ENCODE results near the gene MRPL46. TPM values are rescaled to one million over a fixed set of nuclear protein-coding genes. Genes with fewer than 3 reads are reported as not detected.
A peak's percentile ranks its signal among the peaks of the same experiment; 100 is the strongest.

Gene MRPL46
- polyA plus RNA-seq (2013, experiment 1 of 2; ENCODE audit: insufficient read length) = 22.2 TPM
- 20.4 TPM for polyA plus RNA-seq (2013, experiment 2 of 2; ENCODE audit: insufficient read length)

DNA sequence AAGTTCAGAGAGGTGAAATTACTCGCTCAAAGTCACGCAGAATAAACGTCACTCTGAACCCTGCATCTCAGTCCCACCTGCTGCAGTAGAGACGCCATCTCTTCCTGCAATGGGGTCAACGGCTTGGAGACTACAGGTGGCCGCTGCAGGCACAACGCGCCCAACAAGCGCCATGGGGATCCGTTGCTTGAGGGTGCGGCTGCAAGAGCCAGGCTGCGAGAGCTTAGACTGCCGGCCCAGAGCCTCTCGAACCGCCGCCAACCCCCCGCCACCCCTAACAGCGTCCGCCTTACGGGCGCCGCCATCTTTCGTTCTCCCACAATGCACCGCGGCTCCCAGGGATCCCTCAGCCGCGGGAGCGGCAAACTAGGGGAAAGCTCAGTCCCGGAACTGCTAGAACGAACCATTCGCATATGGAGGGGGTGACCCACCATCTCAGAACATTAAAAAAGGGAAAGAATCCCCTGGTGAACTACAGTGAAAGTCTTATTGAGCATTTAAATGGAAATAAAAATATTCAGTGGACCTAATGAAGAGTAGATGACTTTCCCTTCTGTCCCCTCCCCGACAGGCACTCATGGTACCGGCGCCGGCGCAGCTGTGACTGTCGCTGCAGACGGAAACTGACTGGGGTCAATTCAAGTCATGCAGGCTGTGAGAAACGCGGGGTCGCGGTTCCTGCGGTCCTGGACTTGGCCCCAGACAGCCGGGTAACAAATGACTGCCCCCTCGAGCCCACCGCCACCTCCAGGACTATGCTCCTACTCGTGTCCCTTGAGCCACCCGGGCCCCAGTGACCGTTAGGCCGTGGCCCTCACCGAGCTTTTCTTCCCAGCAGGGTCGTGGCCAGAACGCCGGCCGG lies at the start of gene MRPL46, which contains the start of gene MRPS11:
MRPL46 (minus strand) TSS at position 316 of the 862 bp plus-strand sequence; CDS start at position 305, 11 bp downstream.
MRPS11 (plus strand) TSS at position 636 of the 862 bp plus-strand sequence; CDS start at position 646, 10 bp downstream.
- peak; percentile 88 for DNase-seq

DNA sequence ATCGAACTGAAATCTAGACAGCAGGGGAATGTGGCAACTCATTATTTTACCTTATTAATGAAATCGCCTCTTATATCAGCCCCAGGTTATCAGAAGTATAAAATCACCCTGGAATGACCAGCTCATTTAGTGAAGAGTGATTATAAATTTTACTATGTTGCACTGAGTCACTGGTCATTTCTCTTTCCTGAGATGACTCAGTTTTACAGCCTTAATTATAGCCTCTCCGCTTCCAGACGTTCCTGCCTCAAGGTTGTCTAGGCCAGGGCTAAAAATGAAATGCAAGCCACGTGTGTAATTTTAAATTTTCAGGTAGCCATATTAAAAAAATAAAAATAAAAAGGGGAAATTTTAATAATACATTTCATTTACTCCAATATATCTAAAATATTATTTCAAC lies 46.0 kb upstream of the MRPL46 start:
- peak; percentile 60 for DNase-seq

DNA sequence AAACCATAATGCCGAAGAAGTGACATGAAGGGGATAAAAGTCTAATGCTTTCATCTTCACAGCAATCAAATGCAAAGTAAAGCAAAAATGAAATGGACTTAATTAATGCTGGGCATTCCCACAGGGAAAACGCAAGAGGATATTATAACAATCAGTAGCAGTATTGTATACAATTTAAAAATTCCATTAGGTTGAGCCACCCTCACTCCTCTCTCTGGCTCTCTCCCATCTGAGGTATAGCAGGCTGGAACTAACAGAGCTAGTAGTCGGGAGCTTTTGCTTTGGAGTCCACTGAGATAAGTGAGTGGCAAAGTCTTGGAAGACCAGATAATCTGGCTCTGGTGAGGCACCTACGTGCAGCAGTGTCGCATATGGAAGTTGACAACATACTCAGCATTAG lies 45.4 kb upstream of the MRPL46 start:
- peak; percentile 55 for DNase-seq

DNA sequence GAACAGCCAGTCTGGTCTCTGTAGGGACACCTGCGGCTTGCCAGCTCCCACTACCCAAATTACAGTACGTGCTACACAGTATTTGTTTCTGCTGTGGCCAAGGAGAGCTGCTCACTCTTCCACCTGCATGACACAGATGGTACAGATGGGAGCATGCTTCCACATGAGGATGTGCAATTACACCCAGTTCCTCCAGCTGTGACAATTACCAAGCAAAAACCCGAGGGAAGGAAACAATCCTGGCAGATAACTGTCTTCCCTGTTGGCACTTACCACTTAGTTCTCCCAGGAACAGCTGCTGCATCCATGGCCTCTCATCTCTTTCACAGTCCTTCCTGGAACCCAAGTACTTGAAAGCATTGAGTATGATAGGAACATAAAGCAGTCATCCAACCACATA lies 44.9 kb upstream of the MRPL46 start:
- DNase-seq = no peak

DNA sequence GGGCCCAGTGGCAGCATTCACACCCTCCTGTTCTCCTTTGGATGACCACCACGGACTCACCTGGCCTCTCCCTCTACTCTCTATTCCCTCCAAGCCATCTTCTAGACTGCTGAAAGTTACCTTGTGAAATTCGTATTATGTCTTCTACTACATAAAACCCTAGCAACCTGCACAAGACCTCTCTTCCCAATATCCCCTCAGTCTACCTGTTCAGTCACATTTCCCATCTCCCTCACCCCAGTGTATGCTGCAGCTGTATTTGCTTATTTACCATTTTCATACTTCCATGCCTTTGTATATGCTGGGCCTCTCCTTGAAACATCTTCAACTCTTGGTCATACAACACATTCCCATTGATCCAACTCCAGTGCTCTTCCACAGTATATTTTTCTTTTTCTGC lies 44.0 kb upstream of the MRPL46 start:
- no peak for DNase-seq

DNA sequence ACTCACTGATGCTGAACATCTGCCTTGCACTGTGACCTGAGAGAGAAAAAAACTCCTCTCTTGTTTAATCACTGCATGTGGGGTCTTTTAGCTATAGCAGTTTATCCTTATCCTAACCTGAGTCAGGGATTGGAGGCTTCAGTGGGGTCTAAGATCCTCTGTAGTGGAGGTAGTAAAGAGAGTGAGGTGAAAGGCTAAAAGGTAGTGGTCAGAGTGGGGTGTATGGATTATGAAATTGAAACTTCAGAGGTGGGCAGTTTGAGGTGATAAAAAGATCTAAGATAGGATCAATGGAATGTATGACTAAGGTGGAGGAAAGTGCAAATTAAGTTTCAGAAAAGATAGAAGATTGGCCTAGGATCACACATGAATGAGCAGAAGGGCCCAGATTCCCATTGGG lies 42.8 kb upstream of the MRPL46 start:
- no peak for DNase-seq

DNA sequence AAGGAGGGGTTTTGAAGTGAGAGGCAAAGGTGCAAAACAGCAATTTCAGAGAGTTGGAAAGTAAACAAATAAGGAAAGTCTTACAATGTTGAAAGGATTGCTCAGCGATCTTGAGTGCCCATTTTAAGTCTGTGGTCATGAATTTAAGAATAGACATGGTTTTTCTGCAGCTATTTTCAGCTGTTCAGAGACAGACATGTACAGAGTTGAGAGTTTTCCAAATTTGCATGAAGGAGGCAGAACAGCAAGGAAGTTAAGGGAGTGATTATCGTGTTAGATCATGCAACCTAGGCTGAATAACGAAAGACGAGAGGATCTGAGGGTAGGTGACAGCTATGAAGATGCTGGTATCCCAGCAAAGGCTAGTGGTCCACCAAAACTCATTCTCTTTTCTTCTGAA lies 42.1 kb upstream of the MRPL46 start:
- no peak for DNase-seq

DNA sequence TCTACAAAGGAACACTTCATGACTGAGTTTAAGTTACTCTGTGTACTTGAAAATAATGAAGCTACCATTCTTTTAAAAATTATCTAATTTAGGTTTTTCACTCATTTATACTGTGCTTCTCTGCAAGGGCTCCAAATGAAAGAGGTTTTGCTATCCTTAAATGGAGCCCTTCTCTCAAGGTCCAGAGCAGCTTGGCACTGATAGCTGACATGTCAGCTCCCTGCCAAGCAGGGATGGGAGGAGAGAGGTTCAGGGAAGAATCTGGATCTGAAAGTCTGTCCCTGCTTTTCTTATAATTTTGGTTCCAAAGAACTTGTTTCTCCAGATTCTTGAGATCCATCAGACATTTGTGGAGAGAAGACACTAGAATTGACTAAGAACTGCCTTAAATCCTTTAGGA lies 39.4 kb upstream of the MRPL46 start:
- DNase-seq = no peak

DNA sequence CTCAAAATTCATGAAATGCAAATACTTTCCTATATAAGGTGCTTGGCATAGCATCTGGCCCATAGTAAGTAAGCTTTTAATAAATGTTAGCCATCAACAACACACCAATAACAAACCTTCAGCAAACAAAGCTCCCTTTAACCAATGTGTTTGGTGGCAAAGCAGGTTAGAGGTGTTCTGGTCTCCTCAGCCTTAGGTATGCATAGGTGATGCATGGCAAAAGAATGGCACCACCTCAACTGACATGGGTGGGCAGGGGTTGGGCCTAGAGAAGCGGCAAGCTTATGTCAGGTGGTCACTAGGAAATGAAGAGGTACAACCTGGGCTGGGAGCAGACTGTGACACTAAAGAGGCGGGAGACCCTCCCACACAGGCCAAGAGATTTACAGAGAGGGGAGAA lies 38.5 kb upstream of the MRPL46 start:
- DNase-seq = no peak

DNA sequence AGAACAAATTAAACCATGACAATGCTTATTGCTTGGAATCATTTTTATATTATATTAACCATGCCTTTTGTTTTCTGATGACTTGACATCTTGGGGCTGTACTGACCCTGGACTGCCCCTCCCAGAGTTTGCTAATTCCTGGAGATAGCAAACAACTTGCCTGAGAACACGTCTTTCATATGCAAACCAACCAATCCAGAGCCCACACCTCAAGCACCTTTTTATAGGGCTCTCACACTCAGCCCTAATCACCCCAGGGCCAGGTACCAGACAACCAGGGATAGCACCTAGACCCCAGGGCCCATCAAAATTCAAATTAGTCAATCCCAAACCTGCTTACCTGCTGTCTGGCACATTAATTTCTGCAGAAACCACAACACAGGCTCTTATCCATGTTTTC lies 37.3 kb upstream of the MRPL46 start:
- no peak for DNase-seq

DNA sequence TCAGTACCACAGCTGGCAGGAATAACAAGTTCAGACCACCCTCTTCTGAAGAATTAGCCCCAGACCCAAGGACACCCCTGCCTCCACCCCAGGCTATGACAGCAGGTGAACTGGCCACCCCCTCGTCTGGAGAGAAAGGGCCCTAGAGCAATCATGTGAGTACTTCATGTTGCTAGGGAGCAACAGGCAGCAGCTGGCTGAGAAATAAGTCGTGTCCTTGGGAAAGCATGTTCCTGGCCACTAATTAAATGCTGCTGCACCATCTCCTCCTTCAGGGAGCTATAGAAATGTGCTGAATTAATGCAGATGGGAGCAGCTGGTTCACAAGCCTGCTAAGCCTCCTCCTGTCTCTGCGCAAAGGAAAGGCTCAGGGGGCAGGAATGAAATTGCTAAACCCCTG lies 31.8 kb upstream of the MRPL46 start:
- DNase-seq = no peak

DNA sequence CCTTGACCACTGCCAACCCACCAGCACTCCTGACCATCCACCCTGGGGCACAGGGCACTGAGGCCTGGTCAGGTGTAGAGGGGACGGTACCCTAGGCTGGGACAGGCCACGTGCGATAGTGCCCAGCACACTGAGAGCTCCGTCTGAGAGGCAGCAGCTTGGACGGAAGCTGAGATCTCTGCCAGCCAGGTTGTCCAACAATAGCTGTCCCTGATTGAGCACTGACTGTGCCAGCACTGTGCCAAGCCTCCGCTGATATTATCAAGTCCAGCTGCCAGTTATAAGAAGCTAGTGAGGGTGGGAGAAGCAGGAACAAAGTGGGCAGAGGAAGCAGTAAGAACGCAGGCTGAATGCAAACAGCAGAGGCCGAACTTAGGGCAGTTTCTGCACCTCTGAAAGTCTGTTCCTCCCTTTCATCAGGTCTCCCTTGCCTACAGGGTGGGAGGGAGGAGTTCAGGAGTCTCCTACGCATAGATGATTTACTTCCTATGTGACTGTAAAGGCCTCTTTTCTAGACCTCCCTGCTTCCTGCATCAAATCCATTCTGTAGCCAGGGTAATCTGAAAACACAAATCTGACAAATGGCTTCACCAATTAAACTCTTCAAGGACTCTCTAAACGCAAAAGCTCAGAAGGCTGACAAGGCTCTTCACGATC lies 30.0 kb upstream of the MRPL46 start:
- DNase-seq = no peak

DNA sequence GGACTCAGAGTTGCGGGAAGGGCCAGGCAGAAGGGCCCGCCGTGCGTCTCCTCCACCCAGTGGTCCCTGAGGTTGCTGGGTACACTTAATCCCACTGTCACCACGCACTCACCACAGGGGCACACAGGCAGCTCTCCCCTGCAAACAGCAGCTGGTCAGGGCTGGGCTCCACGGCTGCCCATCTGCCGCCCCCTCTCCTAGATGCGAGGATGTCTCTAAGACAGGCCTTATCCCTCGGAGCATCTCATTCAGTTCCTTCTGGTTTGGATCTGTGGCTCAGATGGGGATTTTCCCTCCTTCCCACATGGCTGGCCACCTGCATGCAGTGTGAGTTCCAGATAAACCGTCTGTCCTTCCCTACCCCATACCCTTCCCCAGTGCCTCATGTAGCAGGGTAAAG lies 26.7 kb upstream of the MRPL46 start:
- no peak for DNase-seq

DNA sequence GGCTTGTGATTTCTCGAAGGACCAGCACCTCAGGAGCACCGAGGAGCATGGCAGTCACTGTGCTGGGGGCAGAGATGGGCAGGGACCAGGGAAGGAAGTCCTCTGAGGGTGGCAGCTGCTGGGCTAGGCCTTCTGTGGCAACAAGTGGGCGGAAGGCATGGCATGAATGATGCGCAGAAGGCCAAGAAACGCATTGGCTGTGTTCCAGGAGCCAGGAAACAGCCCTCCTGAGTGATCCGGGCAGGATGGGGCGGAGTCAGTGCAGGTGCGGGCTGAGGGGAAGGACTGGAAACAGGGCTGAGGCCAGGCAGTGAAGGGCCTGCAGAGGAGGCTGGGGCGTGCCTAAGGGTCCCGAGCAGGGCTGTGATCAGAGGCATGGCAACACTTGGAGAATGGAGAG lies 24.0 kb upstream of the MRPL46 start:
- no peak for DNase-seq

DNA sequence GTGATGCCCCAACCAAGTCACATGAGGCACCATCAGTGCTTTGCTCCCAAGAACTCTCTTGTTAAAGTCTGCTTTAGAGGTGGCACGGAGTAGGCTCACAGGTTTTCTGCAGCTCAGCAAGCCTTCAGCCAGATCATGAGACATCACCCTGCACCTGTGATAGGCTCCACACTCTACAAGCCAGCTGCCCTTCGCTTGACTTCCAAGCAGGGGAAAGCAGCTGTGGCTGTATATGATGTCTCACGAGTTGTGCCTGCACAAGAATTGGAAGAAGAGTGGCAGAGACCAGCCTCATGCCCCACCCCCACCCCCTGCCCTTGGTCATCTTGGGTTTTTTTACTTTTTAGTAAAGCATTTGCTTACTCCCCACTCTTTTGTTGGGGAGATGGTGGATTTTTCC lies 22.8 kb upstream of the MRPL46 start:
- no peak for DNase-seq

DNA sequence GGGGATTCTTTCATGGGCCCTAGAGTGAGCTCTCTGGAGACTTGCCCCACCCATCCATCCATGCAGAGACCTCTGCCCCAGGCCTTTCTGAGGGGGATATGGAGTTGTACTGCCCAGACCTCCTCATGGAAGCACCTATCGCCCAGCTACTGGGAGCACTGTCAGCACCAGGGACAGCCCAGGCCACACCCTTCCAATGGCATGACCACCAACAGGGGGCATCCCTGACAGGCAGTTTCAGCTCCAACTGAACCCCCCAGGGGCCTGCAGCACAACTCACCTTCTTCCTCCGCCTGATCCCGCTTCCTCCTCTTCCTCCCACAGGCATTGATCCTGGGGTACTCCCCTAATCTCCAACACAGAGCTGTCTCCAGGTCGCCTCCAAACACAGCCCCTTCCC lies 22.1 kb upstream of the MRPL46 start:
- DNase-seq = no peak

DNA sequence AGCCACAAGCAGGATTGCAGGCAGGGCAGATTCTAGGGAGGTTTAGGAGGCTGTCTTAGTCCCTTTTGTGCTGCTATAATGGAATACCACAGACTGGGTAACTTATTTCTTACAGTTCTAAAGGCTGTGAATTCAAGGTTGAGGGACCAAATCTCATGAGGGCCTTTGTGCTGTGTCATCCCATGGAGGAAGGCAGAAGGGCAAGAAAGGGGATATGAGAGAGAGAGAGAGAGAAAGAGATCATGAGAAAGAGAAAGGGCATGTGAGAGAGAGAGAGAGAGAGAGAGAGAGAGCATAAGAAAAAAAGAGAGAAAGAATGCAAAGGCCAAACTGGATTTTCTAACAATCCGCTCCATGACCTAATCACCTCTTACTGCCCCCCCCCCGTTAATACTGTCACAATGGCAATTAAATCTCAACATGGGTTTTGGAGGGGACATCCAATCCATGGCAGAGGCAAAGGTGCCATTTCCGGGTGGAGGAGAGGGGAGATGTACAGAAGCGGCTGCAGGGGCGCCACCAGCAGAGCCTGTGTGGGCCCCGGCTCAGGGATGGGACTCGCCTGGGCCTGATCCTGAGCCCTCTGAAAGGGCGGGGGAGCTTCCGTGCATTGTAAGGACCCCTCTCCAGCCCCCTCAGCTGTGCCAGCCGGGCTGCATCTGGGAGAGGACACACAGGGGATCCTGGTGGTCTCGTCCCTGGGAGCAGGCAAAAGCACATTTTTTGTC lies 20.8 kb upstream of the MRPL46 start:
- DNase-seq = no peak

DNA sequence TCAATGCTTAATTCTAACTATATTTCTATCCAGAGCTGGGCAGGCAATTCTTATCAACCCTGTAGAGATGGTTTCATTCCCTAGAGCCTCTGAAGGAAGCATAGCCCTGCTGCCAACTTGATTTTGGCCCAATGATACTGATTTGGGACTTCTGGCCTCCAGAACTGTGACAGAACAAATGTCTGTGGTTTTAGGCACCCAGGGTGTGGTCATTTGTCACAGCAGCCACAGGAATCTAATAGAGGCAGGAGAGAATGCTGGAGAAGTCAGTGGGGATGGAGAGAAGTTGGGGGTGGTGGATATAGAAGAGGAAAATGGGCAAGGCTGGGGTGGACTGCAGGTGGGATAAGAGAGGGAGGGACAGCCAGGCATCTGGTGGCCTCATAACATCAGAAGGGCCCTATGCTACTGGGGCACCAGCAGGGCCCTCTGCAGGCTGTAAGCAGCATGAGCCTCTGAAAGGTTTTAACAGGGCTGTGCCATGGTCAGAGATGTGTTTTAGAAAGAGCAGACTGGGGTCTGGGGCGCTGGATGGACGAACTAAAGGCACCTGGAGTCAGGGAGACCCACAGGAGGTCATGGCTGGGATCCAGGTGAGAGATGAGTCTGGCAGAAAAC lies 20.1 kb upstream of the MRPL46 start:
- DNase-seq = no peak

DNA sequence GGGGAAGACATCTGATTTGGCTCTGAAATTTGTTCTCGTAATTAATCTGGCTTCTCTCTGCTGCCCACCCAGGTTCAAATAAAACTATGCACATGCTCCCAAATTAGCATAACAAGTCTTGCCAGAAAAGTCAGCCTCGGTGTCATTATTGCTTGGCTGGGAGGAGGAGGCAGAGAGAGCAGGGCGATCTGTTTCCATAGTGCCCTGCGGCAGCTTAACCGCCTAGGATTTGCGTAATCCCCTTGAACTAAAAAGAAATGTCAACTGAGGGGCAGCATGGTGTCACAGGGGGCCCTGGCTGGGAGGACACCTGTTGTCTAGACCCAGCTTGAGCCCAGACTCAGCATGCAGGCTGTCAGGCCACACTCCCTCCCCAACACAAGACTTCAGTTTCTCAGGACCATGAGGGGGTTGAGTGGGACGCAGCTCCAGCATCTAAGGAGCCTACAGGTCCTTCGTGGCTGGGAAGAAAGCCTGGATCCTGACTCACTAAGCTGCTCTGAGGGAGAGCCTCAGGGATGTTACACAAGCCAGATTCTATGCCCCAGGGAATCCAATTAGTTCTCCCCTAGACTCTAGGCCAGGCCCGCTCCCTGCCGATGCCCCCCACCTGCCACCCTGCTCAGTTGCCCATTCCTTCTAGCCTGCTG lies 17.6 kb upstream of the MRPL46 start:
- DNase-seq = peak; percentile 39

DNA sequence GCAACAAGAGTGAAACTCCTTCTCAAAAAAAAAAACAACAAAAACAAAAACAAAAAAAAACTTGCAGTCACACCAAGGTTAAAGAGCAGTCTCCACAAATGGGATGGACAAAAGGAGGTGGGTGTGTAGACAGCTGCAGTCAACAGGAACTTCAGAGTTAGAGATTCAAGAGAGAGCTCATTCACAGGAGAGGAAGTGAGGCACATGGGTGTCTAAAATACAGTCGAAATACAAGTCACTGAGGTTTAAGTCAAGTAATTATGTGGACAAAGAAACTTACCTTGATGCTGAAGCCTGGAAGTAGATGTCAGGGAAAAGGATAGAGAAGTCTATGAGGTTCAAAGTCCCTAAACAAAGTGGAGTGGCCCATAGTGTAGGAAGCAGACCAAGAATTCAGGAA lies 15.1 kb upstream of the MRPL46 start:
- DNase-seq = no peak

DNA sequence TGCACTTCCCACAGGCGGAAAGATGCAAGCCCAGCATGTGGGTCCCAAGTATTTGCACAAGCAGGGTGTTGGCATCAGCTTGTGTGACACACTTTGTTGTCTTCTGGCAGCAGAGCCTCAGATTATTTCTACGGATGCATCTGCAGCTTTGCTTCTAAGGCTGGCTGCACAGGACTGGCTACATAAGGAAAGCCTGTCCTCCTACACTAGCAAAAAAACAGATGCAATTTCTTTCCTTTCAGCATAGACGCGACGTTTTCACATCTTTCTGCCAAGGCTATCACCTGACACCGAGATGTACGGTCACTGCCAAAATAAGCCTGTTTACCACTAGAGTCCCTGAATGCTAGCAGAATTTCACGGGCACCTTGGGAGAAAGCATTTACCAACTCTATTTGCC lies 13.8 kb upstream of the MRPL46 start:
- DNase-seq = no peak

DNA sequence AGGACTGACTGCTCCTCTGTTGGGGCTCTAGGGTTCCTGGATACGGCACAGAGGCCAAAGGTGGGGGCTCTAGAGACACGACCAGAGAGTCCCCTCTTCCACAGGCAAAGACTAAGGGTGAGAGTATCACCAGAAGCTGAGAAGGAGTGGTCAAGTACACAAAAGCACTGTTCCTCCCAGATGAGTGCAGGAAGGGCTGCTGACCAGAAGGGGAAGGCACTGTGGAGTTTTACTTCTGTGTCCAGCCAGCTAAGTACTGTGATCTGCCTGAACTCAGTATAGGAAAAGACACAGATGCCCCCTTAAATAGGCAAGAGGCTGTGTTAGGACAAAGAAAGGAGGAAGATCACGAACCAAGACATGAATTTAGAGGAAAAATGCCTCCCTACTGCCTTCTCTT lies 12.0 kb upstream of the MRPL46 start:
- DNase-seq = no peak
